GM18526 (cell line): Measurements from ENCODE around the gene TENM3.

Experiments
- POLR2A ChIP-seq: IDR thresholded peaks from 3 replicates; pipeline ENCODE4 v1.6.1; 2011; ENCODE audit not compliant: insufficient read length; ENCODE audit errors: extremely low read depth

TENM3 gene

DNA sequence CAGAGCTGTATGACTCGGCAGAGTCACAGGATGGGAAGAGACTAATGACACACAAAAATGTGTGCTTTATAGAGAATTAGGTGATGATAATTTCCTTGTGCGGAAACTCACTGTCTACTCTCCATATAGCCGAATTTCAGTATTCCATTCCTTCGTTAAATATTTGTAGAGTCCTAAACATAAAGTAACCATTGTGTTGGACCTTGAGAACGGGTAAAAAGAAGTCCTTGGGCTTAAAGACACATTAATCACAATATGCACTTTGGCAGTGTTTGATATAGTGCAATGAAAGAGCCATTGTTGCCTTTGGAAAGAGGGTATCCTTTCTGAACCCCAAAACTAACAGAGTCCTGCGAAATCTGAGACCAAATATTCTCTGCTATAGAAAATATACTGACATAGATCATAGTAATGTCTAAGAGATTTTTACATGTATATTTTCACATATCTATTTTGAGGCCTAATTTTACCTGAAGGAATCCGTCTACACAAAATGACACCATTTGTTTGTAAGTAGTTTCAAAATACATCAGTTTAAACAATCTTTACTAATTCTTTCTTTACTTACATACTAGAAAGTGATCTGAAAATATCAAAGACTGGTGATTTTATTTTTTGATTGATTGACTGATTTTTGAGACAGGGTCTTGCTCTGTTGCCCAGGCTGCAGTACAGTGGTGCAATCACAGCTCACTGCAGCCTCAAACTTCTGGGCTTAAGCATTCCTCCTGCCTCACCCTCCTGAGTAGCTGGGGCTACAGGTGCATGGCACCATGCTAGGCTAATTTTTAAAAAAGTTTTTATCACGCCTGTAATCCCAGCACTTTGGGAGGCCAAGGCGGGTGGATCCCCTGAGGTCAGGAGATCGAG lies 377.1 kb downstream of the TENM3 start:
- no peak for TF ChIP-seq POLR2A

DNA sequence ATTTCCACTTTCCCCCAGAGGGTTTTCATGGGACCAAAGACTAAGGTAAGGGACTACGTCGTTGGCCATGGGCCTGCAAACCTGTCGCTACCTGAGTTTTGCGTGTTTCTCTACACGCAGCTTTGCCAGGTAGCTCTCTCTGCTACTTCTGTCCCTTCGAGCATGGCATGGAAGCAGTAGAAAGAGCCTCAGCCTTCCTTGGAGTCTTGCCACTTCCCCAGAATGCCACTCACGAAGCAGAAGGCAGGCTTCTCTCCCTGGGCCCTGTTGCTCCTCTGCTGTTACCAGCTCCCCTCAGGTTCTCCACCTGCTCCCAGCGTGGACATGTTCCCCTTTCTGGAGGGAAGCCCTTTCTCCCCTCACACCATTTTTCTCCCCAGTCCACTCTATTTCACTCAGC lies 381.1 kb downstream of the TENM3 start:
- no peak for TF ChIP-seq POLR2A

DNA sequence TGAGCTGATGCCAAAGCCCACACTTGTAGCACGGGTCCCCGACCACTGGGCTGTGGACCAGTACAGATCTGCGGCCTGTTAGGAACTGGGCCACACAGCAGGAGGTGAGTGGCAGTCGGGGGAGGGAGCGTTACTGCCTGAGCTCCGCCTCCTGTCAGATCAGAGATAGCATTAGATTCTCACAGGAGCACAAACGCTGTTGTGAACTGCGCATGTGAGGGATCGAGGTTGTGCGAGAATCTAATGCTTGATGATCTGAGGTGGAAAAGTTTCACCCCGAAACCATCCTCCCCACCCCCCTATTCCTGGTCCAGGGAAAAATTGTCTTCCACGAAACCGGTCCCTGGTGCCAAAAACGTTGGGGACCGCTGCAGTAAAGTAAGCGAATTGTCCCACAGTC lies 382.0 kb downstream of the TENM3 start:
- no peak for TF ChIP-seq POLR2A

DNA sequence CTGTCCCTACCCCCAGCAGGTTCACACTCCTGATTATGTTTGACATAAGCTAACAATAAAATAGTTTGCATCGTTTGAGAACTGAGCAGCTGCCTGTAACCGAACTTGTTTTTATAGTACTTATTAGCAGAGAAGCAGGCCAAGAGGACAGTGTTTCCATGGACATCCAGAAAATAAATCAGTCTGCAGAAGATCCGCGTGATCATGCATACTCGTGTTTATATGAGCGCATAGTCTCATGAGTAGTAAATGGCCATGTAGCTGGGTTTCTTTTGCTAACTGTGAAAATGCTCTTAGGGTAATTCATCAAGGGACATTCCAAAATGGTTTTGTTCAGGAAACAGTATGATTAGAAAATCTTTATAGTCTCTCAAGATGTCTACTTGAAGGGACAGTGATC lies 384.8 kb downstream of the TENM3 start:
- TF ChIP-seq POLR2A: no peak

DNA sequence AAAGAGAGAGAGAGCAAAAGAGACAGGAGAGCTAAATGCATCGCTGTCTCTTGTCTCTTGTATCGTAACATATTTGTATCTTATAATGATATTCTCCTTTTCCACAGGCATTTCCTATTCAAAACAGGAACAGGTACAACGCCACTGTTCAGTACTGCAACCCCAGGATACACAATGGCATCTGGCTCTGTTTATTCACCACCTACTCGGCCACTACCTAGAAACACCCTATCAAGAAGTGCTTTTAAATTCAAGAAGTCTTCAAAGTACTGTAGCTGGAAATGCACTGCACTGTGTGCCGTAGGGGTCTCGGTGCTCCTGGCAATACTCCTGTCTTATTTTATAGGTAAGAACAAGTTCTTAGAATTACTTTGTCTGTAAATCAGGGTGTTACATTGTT lies 385.3 kb downstream of the TENM3 start:
- TF ChIP-seq POLR2A: no peak

DNA sequence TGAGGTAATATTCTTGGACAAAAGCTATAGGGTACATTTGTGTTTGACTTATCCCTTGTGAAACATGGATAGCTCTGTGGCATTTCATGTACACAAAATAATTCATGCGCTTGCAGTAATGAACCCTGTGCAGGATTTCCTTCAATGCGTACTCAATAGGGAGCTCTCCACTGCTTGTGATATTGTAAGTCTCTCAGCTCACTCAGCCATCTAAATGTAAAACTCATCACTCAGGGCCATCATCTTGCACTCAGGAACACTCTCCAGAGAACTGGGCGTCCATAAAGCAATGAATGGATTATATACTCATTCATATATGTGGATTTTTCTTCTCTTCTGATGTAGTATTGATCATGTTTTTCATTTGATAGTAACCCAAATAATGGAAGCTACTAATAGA lies 385.9 kb downstream of the TENM3 start:
- no peak for TF ChIP-seq POLR2A

DNA sequence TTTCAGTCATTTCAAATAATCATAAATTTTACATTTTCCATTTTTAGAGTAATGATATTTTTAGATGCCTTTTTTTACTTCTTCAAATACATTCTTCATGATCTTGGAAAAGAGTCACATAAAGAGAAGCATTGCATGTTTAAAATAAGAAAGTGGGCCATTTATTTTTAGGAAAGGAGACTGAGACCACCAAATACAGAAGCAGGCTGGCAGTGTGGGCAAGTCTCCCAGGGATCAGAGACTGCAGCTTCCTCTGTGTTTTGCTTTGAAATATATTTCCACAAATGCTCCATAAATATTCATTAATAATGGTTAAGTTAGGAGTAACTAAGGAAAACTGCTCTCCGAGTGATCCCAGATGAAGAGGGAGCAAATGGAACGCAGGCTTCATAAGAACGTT lies 397.3 kb downstream of the TENM3 start:
- TF ChIP-seq POLR2A: no peak

DNA sequence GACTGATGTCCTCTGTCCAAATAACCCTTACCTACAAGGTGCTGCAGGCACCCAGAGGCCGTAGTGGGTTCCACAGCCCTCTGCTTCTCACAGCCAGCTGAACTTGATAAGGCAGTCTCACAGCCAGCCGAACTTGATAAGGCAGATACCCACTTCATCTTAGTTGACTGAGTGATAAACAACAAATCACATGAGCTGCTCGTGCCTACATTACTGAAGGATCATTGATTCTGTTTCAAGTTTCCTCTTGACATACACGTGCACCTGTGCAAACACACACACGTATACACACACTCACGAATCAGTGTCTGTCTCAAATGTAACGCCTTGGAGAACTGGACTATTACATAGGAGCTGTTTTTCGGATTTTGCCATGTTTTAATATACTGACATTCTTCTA lies 397.7 kb downstream of the TENM3 start:
- TF ChIP-seq POLR2A: no peak

DNA sequence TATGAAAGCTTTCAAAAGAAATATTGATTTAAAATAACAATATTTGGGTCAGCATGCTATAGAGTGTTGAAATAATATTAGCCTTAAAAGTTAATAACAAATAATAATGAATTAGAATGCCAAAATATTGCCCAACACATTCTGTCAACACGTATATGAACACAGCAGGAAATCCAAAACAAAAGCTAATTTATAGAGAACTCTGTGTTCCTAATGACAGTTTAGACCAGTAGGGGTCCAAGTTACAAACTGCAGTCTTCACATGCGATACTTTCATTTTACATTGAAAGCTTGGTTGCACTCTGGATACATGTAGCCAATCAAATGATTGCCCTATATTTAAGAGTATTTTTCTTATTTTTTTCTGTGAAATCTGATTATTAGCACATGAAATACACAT lies 399.6 kb downstream of the TENM3 start:
- no peak for TF ChIP-seq POLR2A

DNA sequence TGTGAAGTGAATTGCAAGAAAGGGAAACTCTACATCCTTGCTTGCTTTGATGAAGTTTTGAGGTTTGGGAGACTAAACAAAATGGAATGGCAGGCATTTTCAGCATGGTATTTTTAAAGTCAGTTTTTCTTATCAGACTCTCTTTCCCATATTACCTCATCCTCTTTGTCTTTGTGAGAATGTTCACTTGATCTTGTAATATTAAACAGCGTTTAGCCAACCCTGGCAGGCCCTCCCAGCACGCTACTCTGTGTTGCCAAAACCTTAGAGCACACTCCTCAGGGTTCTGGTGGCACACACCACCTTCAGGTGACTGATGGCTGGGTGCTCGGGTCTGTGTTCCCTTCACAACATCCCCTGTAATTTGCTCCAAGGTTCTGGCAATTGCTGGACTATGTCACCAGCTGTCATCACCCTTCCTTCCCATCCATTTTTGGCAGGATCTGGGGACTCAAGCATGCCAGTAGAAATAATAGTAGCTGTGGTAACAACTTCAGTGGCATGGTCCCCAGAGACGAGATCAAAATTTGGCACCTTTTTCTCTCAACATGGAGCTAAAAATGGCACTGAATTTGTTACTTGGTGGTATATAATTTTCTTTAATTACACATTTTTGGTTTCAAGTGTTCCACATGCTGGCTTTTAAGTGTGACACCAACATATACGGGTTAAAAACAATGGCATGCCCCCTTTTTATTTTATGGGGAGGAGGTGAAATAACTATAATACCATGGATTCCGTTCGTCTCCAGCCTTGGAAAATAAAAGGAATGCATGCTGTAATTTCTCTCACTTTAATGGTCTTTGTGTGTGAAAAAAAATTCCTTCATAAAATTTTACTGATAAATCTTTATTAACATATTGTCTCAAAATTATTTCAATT lies 400.8 kb downstream of the TENM3 start:
- no peak for TF ChIP-seq POLR2A

DNA sequence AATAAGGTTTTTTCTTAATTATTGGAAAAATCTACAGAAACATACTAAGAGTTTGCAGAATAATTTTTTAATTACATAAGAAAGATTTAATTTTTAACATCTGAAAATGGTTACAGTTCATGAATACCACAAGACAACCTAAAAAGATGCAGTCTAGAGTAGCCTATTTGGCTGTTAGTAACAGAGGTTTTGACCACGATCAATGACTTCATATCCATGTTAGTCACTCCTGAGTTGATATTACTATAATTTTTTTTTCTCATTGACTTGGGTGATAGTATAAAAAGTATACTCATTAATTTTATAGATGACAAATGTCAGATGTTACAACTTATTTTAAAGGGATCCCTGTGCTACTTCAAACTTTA lies 401.5 kb downstream of the TENM3 start:
- TF ChIP-seq POLR2A: no peak

DNA sequence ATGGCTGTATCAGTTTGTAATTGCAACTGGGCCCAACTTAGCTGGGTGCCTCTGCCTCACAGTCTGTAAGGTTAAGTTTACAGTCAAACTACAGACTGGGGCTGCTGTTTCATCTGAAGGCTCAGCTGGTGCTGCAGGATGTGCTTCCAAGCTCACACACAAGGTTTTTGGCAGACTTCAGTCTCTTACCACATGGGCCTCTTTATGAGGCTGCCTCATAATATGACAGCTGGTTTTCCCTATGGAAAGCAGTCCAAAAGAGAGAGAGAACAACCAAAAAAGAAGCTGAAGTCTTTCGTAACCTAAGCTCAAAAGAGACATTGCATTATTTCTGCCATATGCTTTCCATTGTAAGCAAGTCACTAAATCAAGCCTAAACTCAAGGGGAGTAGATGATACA lies 402.3 kb downstream of the TENM3 start:
- no peak for TF ChIP-seq POLR2A

DNA sequence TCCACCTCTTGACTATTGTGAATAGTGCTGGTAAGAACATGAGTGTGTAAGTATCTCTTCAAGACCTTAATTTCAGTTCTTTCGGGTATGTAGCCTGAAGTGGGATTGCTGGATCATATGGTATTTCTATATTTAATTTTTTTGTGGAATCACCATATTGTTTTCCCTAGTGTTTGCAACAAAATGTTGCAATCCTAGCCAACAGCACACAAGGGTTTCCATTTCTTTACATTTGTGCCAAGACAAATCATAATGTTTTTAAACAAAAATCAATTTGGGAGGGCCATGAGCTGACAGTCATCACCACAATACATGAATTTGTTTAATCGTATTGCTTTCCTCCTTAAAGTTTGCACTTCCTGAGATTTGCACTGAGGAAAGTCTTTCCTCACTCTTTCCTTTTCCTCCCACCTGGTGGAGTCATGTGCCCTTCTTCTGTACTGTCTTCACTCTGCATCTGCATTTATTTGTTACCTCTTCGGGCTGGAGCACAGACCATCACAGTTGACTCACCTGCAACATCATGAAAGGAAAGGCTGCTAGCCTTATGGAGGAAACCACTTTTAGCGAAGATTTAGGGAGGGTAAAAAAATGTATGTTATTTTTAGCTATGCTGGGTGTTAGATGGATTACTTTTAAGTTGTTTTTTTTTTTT lies 404.6 kb downstream of the TENM3 start:
- no peak for TF ChIP-seq POLR2A

DNA sequence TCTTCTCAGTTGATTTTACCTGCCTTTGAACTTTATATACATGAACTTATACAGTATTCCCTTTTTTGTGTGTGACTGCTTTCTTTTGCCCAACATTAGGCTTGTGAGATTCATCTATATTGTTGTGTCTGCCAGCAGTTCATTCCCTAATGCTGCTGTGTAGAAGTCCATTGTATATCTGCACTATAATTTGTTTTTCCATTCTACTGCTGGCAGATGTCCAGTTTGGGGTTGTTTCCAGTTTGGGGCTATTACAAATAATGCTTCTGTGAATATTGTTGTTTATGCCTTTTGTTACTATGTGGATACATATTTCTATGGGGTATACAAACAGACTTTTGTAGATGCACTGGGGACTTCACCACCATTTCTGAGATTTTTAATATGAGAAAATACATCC lies 405.6 kb downstream of the TENM3 start:
- no peak for TF ChIP-seq POLR2A

DNA sequence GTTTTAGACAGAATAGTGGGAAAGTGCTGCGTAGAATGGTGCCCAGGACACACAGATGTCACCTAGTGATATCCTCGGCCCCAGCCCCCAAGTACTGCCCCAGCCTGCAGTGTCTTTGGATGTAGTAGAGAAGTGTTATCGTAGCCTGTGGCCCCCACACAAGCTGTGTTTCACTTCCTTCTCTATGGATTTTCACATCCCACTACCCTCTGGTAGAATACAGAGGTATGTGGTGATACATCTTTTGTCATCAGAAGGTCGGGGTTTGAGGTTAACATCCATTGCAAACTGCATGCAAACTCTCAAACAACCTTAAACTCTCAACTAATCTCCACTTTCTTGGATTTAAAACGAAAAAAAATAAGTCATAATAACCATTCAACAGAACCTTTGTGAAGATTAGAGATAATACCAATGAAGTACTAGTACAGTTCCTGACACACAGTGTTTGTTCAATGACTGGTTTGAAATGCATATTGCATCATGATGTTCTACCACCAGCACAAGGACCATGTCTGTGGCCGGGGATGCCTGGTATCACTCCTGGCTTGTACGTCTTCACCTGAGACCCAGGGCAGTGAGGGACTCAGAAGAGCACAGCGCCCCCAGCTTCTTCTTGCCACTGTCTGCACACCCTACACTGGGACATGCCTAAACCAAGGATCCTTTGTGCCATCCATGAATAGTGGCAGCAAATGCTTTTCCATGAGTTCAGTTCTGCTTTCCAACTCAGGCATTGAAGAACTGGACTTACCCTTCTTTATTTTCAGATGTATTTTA lies 406.7 kb downstream of the TENM3 start:
- no peak for TF ChIP-seq POLR2A
